Bronchial epithelial cell (primary cell): ENCODE measurements around the gene CHRD. TPM values are rescaled to one million over a fixed set of nuclear protein-coding genes. Genes with fewer than 3 reads are reported as not detected.

Source experiments
- DNase-seq: peaks from one replicate; pipeline ENCODE4 v3.0.0-alpha.2; 2010; ENCODE audit warnings: low read depth
- FAIRE-seq: peaks from 2 replicates; lab custom pipeline; 2011; peaks lifted over from hg19 to GRCh38; lab: Jason Lieb, UNC
- H3K27me3 ChIP-seq: 2 replicates; pipeline ENCODE4 v1.5.1; 2011; ENCODE audit warnings: low read length; ENCODE audit not compliant: control insufficient read depth, insufficient read depth
- H3K36me3 ChIP-seq: 2 replicates; pipeline ENCODE4 v1.5.1; 2011; ENCODE audit warnings: low read length; ENCODE audit not compliant: control insufficient read depth, insufficient read depth
- H3K4me3 ChIP-seq: 2 replicates; pipeline ENCODE4 v1.5.1; 2011; ENCODE audit warnings: mild to moderate bottlenecking, low read depth, low read length, control low read depth
- CTCF ChIP-seq: IDR thresholded peaks from 2 replicates; pipeline ENCODE4 v1.5.1; 2011; ENCODE audit warnings: mild to moderate bottlenecking, moderate library complexity, low read length, control low read depth, inconsistent platforms; ENCODE audit not compliant: insufficient read depth, severe bottlenecking
- total RNA-seq: library from RNA; depleted of rRNA; stranded (reverse); fragments of >200 nt; gene quantifications from 2 replicates; pipeline ENCODE4 v1.2.1, GENCODE V29; 2014

The CHRD gene
- total RNA-seq, 1 donor from 2014 or later, result not detected

GRCh38 chr3:184386047-184386806 is 6.4 kb downstream of the CHRD start:
- Histone ChIP-seq H3K27me3 (peaks cover 14% of the 10 kb centered on the region), H3K4me3 (no peak overlapping the region), H3K36me3 (no peaks in the 10 kb centered on the region)
- FAIRE-seq, result no peak
- no peak for TF ChIP-seq CTCF
- no peak for DNase-seq

- no peak for TF ChIP-seq CTCF
- DNase-seq (no peak), FAIRE-seq (no peak)
- peaks cover 5% of the 10 kb centered on the region for H3K27me3 ChIP-seq
- H3K4me3 ChIP-seq, result no peak overlapping the region
- H3K36me3 ChIP-seq, result no peaks in the 10 kb centered on the region
Observed at GRCh38 chr3:184387174-184387714, 7.4 kb downstream of the CHRD start.

- DNase-seq (no peak), FAIRE-seq (peak; percentile 58)
- Histone ChIP-seq H3K27me3 (peaks cover 1% of the 10 kb centered on the region), H3K4me3 (no peak overlapping the region), H3K36me3 (no peaks in the 10 kb centered on the region)
- TF ChIP-seq CTCF, result no peak
Observed at GRCh38 chr3:184388164-184388935, 8.5 kb downstream of the CHRD start.

GRCh38 chr3:184388936-184389230 is 9.0 kb downstream of the CHRD start:
- H3K27me3 ChIP-seq, result peaks cover 1% of the 10 kb centered on the region
- no peak overlapping the region for H3K4me3 ChIP-seq
- DNase-seq (no peak), FAIRE-seq (peak; percentile 32)
- TF ChIP-seq CTCF, result no peak
- H3K36me3 ChIP-seq, result no peaks in the 10 kb centered on the region

GRCh38 chr3:184389384-184389783 is 9.5 kb downstream of the CHRD start:
- no peak overlapping the region for H3K4me3 ChIP-seq
- no peaks in the 10 kb centered on the region for H3K36me3 ChIP-seq
- peaks cover 1% of the 10 kb centered on the region for H3K27me3 ChIP-seq
- DNase-seq (no peak), FAIRE-seq (no peak)
- TF ChIP-seq CTCF, result no peak
